Anterior cingulate cortex (tissue), 58 donors: ENCODE results near the gene NEDD9.

Source experiments
- DNase-seq, 58 donors: peaks; one replicate each; lab custom pipeline; 2025; lab: John Stamatoyannopoulos, UW

NEDD9 gene

DNA sequence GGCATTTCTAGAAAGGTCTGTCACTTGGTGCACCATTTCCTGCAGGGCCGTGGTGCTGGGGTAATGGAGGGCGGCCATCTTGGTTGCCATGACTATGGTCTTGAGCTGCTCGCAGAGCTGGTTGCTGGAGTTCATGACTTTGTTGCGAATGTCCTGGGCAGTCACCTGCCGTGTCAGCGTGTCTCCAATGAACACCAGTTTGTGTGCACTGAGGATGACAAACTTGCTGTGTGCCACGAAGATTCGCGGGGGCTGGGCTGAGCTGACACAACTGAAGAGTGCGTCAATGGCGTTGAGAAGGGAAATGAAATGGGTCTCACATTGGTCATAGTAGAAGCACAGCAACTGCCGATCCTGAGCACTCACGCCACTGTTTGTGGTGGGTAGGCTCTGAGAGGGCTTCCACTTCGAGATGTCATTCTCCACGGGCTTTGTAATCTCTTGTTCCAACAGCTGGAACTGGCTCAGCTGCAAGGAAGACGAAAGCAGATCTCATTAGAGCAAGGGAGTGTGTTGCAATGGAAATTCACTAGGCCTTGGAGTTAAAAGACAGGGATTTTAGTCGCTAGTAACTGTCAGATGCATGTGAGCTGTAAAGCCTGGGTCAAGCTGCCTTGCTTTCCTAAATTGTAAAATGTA lies 47.1 kb downstream of the NEDD9 start:
- no peak for DNase-seq

DNA sequence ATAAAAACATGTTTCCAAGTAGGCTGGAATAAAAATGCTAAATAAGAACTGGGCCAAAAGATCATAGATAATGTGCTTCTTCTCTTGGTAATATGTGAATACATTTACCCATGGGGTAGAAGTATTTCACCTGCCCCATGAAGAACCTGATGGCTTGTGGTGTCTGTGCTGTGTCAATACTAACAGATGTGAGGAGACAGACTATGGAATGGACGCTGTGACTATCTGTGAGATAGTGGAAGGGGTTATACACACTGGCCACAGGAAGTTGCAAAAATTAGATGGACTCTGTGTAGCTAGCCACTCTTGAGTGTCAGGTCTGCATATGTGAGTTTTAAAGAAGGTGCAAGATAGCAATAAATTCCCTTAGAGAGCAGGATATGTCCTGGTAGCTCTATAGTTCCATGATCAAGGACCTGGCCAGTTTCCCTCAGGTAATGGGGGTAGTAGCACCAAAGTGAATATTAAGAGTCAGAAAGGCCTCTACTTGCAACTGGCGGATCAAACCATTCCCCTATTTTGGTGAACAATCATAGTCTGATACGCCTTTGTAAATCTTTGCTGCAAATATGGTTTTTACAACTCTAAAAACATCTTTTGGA lies 48.6 kb downstream of the NEDD9 start:
- no peak for DNase-seq

DNA sequence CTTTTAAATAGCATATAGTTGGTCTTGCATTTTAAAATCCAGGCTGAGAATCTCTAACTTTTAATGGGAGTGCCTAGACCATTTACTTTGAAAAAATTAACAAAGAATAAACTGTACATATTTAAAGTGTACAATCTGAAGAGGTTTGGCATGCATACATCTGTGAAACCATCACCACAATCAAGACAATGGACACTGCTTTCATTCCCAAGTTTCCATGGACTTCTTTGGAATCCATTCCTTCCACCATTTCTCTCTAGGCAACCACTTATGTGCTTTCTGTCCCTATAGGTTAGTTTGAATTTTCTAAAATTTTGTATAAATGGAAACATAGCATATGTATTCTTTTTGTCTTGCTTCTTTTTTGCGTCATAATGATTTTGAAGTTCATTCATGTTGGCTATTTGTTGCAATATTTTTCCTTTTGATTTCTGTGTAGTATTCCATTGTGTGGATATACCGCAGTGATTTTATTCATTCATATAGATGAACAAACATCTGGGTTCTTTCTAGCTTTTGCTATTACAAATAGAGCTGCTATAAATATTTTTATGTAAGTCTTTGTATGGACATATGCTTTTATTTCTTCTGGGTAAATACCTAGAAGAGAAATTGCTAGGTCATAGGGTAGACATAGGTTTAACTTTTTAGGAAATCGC lies 50.9 kb downstream of the NEDD9 start:
- no peak for DNase-seq

DNA sequence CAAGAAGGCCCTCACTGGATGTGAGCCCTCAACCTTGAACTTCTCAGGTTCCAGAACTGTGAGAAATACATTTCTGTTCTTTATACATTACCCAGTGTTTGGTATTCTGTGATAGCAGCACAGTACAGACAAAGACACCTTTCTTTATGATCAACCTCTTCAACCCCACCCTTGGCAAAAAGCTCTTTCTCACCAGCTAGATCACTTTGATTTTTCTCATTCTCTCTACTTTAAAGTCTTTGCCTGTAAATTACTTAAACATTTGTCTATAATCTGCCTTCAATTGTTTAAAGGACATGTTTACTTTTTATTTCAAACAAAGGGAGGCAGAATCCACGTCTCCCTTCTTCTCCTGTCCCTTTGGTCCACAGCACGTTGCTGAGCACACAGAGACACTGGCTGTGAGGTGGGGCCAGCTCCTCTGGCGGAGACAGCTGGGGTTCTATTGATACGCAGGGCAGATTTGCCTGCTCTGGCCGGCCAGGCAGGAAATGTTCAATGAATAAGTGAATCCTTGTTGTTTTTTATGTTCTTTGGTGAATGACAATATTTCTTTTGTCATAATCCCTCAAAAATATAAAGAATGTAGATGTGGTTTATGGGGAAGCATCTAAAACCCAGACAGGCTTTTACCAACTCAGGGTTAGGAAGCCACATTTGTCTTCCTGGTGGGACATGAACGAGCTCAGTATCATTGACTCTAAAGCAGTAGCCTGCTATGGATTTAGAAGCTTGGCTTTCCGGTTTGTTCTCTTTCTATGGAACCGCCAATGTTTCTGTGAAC lies 52.9 kb downstream of the NEDD9 start:
- no peak for DNase-seq

DNA sequence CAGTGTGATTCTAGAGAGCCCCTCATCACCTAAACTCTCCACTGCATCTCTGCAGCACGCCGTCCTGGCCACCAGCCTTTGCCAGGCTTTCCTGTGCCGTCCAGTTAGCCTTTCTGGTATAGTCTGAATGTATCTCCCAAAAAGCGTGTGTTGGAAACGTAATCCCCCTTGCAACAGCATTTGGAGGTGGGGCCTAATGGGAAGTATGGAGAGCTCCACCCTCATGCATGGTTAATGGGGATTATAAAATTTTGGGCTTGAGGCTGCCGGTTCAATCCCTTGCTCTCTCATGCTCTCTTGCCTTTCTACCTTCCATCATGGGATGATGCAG lies 53.4 kb downstream of the NEDD9 start:
- no peak for DNase-seq

DNA sequence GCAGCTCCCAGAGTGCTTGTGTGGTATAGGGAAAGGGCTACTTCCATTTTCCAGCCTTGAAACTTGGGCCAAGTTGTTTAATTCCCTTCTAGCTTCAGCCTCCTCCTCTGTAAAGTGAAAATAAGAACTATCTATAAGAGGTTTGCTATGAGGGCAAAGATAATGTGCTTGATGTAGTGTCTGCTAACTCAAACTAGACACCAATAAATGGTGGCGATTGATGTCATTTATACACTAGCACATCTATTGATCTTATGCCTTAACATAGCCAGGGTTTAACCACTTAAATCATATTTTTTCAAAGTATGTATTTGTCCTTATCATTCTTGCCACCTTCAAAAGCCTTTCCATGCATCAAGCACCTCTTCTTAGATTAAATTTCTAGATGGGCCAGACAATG lies 55.2 kb downstream of the NEDD9 start:
- no peak for DNase-seq

DNA sequence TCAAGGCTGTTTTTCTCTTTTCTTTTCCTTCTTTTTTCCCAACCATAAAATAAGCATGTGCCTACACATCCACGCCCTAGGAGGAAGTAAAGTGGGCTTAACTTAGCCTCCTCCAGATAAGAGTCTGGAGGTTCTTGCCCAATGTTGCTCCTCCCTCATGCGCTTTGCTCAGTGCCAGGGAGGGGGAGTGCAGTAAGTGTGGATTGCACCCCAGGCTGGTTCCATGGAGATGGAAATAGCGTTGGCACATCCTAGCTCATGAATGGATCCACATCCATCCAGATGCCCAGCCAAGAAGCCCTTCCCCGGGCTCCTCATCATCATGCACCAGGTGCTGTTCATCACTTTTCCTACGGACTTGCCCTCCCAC lies 58.2 kb downstream of the NEDD9 start:
- DNase-seq, result peak in 5 of 58 donors; percentile 6 to 15 (median 10)

DNA sequence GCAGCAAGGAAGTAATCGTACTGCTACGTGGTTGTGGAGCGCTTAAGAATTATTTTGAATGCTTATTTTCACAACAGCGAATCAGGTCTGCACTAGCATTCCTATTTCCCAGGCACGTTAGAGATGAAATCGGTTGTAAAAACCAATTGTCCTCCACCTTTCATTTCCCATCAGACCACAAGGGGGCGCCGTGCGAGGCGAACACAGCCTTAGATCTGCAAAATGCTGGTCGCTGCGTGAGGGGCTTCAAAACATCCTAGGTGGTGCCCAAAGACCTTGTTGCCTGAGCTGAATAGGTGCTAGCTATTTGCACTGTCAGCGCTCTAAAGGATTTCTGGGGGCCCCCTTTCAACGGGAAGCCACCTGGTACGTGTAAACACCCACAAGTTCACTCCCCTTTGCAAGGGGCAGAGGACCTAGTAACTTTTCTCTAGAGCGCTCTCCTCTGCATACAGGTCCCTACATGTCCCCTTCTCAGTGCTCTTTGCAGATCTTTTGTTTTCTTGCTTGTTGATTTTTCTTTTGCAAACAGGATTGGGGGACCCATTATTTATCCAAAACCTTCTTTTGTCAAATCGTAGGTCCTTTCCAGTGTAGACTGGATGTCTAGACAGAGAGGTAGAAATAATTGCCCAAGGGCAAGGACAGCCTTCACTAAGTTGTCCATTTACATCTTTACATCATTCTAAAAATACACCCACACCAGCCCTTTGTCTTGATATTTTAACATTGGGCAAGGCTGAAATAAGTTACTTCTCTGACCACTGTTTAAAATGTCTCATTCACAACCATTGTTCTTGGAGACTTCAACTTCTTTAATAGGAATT lies 59.8 kb downstream of the NEDD9 start:
- DNase-seq, result peak in 42 of 58 donors; percentile 4 to 72 (median 27)

DNA sequence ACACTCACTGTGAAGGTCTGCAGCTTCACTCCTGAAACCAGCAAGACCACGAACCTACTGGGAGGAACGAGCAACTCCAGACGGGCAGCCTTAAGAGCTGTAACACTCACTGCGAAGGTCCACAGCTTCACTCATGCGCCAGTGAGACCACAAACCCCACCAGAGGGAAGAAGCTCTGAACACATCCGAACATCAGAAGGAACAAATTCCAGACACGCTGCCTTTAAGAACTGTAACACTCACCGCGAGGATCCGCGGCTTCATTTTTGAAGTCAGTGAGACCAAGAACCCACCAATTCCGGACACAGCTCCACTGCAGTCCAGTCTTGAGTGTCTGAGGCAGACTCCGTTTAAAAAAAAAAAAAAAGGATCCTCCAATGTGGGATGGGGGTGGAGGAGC lies 60.5 kb downstream of the NEDD9 start:
- no peak for DNase-seq

DNA sequence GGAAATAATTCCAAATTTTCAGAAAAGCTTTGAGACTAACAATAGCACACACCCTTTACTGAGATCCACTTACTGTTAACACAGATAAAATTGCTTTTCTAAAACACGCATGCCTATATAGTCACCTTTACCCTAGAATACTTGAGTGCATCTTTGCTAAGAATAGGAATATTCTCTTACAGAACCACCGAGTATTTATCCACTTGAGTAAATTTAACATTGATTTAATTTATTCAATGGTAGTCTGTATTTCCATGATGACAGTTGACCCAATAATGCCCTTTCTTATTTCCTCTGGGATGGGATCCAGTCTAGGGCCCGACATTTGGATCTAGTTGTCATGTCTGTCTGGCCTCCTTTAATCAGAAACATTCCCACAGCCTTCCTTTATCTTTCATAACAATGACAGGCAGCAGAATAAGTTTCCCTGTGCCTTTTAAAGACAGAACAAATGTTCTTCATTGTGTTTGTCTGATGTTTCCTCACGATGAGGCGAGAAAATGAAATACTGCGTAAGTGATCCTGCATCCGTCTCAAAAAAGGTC lies 64.3 kb downstream of the NEDD9 start:
- no peak for DNase-seq

DNA sequence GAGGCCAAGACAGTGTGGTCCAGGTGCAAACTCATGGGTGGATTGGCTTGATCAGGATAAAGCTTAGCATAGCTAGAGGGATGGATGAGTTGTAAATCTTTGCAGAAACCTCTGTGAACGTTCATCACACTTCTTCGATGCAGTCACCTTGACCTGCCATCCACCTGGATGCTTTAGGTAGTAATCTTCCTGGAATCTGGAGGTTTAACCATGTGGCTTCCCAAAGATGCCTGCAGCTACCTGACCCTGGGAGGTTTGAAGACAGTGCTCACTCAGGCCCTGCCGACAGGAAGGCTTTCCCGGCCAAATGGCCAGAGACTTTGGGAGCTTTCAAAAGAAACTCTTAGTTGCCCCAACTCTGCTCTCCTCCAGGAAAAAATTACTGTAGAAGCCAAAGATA lies 65.5 kb downstream of the NEDD9 start:
- no peak for DNase-seq

DNA sequence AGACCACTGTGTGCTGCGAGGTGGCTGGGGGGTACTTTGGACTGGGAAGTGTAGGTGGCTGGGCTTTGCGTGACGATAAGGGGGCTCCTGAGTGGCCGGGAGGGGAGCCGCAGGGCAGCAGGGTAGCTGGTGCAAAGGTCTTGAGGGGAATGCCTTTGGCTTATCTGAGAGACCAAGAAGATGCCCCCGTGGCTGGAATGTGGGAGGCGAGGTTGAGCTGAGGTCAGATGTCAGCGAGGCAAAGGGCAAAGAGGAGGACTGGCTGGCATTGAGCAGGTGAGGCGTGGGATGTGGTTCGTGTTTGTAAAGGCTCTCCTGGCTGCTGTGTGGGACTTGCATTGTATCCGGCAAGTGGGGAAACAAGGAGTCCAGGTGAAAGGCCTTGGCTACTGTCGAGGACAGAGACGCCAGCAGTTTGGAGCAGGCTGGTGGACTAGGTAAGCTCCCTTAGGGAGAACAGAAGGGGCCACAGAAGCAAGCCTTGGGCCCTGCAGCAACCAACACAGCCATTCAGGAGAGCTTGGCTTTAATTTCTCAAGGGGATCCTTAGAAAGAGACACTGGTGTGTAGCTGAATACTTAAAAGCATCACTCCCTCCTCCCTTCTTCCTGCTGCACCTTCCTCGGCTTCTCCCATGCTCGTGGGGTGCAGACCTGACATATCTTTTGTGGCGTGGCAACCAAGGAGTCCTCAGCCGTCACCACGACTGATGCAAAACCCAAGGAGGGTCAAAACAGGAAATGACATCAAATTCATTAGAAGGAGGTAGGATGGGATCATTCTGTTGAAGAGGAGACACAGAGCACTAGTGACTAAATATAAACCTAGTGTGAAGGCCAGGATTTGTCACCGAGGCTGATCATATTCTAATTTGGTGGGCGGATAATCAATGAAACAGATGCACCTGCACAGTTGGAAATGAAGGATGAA lies 67.5 kb downstream of the NEDD9 start:
- DNase-seq, result no peak

DNA sequence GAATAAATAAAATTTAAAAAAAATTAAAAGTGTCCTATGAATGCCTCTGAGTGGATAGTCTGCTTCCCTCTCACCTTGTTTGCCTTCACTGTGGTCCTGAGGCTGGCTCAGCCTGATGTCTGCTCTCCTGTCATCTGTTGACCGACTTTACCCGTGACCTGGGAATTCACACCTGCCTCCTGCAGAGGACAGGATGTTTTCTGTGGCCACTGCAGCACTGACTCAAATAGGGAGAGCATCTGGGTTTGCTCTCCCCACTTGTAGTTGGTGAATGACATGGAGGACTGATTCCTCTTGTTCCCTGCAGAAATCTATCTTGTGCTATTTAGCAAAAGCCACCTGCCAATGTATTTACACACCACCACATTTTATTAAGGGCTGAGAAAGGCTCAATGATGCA lies 68.5 kb downstream of the NEDD9 start:
- no peak for DNase-seq

DNA sequence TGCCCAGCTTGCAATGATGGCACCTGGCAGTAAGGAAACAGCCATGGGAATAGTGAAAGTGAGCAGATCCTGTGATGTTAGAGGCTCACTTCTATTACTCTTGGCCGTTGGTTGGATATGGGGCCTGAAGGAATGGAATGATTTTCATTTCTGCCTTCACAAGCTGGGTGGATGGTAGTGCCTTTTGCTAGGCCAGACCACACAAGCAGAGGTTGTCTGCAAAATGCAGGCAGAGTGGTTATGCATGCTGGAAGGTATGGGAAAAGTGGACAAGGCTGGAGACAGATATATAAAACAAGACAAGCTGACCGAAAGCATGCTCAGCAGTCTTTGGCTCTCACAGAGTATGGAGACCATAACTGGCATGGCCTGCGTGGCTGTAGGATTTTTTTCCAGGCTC lies 70.2 kb downstream of the NEDD9 start:
- no peak for DNase-seq

DNA sequence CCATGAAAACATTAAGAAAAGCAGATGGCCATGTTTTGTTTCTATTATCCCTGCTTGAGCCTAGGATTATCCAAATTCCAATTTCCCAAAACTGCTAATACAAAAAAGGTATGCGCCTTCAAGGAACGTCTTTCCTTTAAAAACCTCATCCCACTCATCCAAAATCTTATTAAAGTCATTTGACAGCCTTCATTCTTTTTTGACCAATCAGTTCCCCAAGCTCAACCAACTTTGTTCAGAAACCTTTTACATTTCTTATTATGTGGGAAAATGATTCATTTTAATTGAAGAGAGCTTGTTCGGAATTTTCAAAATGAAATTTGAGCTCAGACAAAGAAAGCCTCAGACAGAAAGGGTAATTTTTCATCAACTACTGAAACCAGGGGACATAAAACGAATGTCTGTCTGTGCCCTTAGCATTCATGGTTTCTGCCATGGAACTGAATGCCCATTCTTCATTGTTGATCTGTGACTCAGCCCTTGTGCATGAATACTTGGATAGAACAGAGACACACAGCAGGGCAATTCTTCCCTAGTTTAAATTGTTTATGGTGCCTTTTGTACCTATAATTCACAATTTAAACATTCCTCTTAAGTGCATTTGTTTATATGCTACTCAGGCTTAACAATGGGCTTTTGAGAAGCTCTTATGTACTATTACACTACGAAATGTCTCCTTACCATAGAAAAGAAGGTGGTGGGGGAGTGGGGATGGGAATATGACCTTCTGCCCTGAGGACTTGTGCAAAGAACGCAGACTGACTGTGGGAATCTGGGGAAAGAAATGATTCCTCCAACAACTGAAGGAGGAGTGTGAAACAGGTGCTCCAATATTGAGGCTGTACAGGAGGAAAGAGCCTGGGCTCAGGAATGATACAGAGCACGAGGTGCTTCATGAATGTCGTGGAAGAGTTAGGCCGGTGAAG lies 71.2 kb downstream of the NEDD9 start:
- peak in 18 of 58 donors; percentile 5 to 82 (median 20) for DNase-seq

DNA sequence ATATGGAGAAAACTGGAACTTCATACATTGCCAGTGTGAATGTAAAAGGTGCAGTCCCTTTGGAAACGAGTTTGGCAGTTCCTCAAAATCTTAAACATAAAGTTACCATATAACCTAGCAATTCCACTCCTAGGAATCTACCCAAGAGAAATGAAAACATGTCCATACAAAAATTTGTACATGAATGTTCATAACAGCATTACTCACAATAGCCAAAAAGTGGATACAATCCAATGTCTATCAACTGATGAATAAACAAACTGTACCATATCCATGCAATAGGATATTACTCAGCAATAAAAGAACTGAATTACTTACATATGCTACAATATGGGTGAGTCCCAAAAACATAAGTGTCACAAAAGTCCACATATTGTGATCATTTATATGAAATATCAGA lies 72.3 kb downstream of the NEDD9 start:
- no peak for DNase-seq

DNA sequence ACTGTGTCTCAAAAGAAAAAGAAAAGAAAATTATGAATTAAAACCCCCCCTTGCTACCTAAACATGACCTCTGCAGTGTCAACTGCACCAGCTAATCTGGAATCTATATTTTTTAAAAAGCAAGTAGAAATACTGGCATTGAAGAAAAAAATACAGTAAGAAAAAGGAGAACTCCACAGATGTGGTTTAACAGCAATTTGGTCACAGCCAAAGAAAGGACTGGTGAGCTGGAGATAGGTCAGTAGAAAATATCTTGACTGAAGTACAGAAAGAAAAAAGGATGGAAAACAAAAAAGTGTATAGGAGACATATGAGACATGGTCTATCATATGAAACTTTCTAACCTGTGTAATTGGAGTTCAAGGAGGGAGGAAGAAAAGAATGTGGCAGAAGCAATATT lies 76.9 kb downstream of the NEDD9 start:
- DNase-seq, result no peak

DNA sequence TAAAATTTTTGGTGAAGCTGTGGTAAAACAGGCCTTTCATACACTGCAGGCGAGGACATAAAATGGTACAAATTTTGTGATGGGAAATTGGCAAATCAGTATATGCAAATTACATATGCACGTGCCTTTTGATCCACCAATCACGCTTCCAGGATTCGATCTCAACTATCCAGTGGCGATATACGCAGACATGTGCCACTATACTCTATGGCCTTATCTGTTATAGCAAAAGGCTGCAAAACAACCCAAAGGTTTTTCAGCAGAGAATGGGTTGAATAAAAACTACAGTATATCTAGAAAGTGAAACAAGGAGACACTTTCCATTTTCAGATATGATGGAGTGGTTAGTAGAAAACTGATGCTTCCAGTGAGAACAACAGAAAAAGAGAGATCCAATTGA lies 79.0 kb downstream of the NEDD9 start:
- no peak for DNase-seq
